ENCODE results near the gene PHETA1. TPM values are rescaled to one million over a fixed set of nuclear protein-coding genes. Genes with fewer than 3 reads are reported as not detected.

PHETA1 gene
- total RNA-seq, 1 experiment from 2014 or later, result 10.6 TPM

DNA sequence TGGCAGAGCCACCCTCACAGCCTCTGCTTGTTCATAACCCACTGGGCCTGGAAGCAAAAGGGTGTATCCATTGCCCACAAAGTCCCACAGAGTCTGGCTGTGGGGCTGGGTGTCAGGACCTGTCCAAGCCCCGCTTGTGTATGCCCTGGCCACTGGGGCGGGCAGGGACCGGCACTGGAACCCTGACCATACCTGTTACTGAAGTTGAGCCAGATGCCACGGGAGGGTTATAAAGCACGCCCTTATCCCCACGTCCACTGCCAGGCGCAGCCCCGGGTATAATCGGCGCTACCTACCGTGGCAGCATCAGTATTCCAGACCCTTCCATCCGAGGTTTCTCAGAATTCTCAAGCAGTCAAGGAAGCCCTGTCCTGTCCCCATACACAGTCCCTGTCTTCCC lies 40.8 kb downstream of the PHETA1 start:
- no peak overlapping the region for H2AFZ ChIP-seq (ENCODE audit: low read depth, low read length, poor library complexity, severe bottlenecking)
- no peak for DNase-seq (ENCODE audit: low read depth, low spot score)
- no peaks in the 10 kb centered on the region for H3K9me3 ChIP-seq (ENCODE audit: control insufficient read depth in 1 of 2, insufficient read depth in 1 of 2, low read depth in 1 of 2, low read length in 2 of 2)
- ChIA-PET POLR2A (interaction anchor here (0.5 kb wide), 1 partner anchor 53 kb away, joined by 3 read pairs; no protein-coding TSS in a partner anchor), RAD21 (ENCODE audit: low non-redundant PET in 1 of 2, low total read pairs in 2 of 2, uncharacterized antibody in 2 of 2, unreplicated experiment in 2 of 2) (no interaction called here), CTCF (interaction anchor here (0.7 kb wide), 1 partner anchor 12 kb away, joined by 3 read pairs; no protein-coding TSS in a partner anchor)
- H3K9ac ChIP-seq (ENCODE audit: low read length), result no peak overlapping the region
- no peak overlapping the region for H3K4me3 ChIP-seq (replicated peaks in 1 of 2; ENCODE audit: low read depth in 1 of 2, low read length in 2 of 2)
- no peak overlapping the region for H3K4me2 ChIP-seq (ENCODE audit: low read length)
- no peaks in the 10 kb centered on the region for H3K27me3 ChIP-seq (ENCODE audit: insufficient read depth, low read length)
- no peaks in the 10 kb centered on the region for H3K9me2 ChIP-seq (ENCODE audit: insufficient read depth)
- peaks cover 3 to 22% of the 10 kb centered on the region in 2 experiments for H3K4me1 ChIP-seq (ENCODE audit: control insufficient read depth in 1 of 2, insufficient read depth in 2 of 2, low read length in 2 of 2)
- H4K20me1 ChIP-seq (ENCODE audit: insufficient read depth), result no peaks in the 10 kb centered on the region
- H3K79me2 ChIP-seq (ENCODE audit: insufficient read depth, low read length), result no peaks in the 10 kb centered on the region
- H3K27ac ChIP-seq (ENCODE audit: low read depth, low read length), result no peak overlapping the region
- BruUV-seq (replicated peaks), result no TSS peak
- intact Hi-C loops (cut with micrococcal nuclease), result no loop called here
- no peaks in the 10 kb centered on the region for H3K36me3 ChIP-seq (ENCODE audit: control insufficient read depth in 1 of 2, insufficient read depth in 2 of 2, low read length in 2 of 2)
- ATAC-seq, result no peak
- TF ChIP-seq POLR2AphosphoS5 (IDR thresholded peaks at IDR 0.05; ENCODE audit: low read depth, low read length) (no peak), FOSL1 (IDR thresholded peaks at IDR 0.05; ENCODE audit: low read depth) (no peak), ZFX (IDR thresholded peaks at IDR 0.05) (no peak), ZNF274 (IDR thresholded peaks at IDR 0.05; ENCODE audit: low read depth, low read length) (no peak)

DNA sequence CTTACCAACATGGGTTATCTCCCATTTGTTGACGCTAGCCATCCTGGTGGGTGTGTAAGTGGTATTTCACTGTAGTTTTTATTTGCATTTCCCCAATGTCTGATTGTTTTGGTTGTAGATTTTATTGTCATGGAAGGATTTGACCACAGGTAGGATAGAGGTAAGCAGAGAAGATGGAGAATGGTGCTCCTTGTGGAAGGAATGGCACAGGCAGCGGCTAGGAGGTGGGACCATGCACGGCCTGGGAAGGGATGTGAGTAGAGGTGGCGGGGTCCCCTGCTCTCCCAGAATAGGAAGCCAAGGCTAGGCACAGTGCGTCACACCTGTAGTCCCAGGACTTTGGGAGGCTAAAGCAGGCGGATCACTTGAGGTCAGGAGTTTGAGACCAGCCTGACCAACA lies 41.4 kb downstream of the PHETA1 start:
- Histone ChIP-seq H3K27ac (ENCODE audit: low read depth, low read length) (no peak overlapping the region), H3K4me2 (ENCODE audit: low read length) (no peak overlapping the region), H3K9ac (ENCODE audit: low read length) (no peak overlapping the region), H4K20me1 (ENCODE audit: insufficient read depth) (no peaks in the 10 kb centered on the region), H3K9me2 (ENCODE audit: insufficient read depth) (no peaks in the 10 kb centered on the region), H3K79me2 (ENCODE audit: insufficient read depth, low read length) (no peaks in the 10 kb centered on the region), H3K9me3 (ENCODE audit: control insufficient read depth in 1 of 2, insufficient read depth in 1 of 2, low read depth in 1 of 2, low read length in 2 of 2) (no peaks in the 10 kb centered on the region), H3K27me3 (ENCODE audit: insufficient read depth, low read length) (no peaks in the 10 kb centered on the region), H3K4me3 (replicated peaks in 1 of 2; ENCODE audit: low read depth in 1 of 2, low read length in 2 of 2) (no peak overlapping the region), H3K4me1 (ENCODE audit: control insufficient read depth in 1 of 2, insufficient read depth in 2 of 2, low read length in 2 of 2) (peaks cover 3 to 22% of the 10 kb centered on the region in 2 experiments), H3K36me3 (ENCODE audit: control insufficient read depth in 1 of 2, insufficient read depth in 2 of 2, low read length in 2 of 2) (no peaks in the 10 kb centered on the region), H2AFZ (ENCODE audit: low read depth, low read length, poor library complexity, severe bottlenecking) (no peak overlapping the region)
- ChIA-PET POLR2A (no interaction called here), RAD21 (ENCODE audit: low non-redundant PET in 1 of 2, low total read pairs in 2 of 2, uncharacterized antibody in 2 of 2, unreplicated experiment in 2 of 2) (no interaction called here), CTCF (no interaction called here)
- BruUV-seq (replicated peaks), result no TSS peak
- no peak for DNase-seq (ENCODE audit: low read depth, low spot score)
- intact Hi-C loops (cut with micrococcal nuclease), result no loop called here
- ATAC-seq, result peak; percentile 54
- TF ChIP-seq, protein P1, sequence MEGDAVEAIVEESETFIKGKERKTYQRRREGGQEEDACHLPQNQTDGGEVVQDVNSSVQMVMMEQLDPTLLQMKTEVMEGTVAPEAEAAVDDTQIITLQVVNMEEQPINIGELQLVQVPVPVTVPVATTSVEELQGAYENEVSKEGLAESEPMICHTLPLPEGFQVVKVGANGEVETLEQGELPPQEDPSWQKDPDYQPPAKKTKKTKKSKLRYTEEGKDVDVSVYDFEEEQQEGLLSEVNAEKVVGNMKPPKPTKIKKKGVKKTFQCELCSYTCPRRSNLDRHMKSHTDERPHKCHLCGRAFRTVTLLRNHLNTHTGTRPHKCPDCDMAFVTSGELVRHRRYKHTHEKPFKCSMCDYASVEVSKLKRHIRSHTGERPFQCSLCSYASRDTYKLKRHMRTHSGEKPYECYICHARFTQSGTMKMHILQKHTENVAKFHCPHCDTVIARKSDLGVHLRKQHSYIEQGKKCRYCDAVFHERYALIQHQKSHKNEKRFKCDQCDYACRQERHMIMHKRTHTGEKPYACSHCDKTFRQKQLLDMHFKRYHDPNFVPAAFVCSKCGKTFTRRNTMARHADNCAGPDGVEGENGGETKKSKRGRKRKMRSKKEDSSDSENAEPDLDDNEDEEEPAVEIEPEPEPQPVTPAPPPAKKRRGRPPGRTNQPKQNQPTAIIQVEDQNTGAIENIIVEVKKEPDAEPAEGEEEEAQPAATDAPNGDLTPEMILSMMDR (IDR thresholded peaks at IDR 0.05 in 2 of 3, conservative IDR thresholded peaks at IDR 0.05 in 1 of 3; ENCODE audit: borderline replicate concordance in 1 of 3, insufficient read depth in 1 of 3, low read depth in 2 of 3, low read length in 2 of 3), result peak in 2 of 3 experiments; percentile 52 to 60; a peak in 4 of 6 replicates
- TF ChIP-seq, protein P2, sequence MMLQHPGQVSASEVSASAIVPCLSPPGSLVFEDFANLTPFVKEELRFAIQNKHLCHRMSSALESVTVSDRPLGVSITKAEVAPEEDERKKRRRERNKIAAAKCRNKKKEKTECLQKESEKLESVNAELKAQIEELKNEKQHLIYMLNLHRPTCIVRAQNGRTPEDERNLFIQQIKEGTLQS (IDR thresholded peaks at IDR 0.05), result no peak
- 0 out of 2 replicates have a peak, but pooled peaks have one; percentile 9 for TF ChIP-seq CBX3 (IDR thresholded peaks at IDR 0.05; ENCODE audit: low read depth)

All from HCT116 (cell line).